Stimulated activated CD8-positive, alpha-beta memory T cell treated with anti-CD3 and anti-CD28 coated beads, Interleukin-15, amount 100 ng/mL, for 48 hours (primary cell): ENCODE results near the gene PSD.

ENCODE experiments used
- DNase-seq, 2 donors: peaks; one replicate each; pipeline ENCODE4 v3.0.0-alpha.2; 2020; ENCODE audit warnings: low read depth in 2 of 2

PSD gene

GRCh38 chr10:102389894-102390293 lies 28.7 kb downstream of the PSD start:
- no peak for DNase-seq

DNA sequence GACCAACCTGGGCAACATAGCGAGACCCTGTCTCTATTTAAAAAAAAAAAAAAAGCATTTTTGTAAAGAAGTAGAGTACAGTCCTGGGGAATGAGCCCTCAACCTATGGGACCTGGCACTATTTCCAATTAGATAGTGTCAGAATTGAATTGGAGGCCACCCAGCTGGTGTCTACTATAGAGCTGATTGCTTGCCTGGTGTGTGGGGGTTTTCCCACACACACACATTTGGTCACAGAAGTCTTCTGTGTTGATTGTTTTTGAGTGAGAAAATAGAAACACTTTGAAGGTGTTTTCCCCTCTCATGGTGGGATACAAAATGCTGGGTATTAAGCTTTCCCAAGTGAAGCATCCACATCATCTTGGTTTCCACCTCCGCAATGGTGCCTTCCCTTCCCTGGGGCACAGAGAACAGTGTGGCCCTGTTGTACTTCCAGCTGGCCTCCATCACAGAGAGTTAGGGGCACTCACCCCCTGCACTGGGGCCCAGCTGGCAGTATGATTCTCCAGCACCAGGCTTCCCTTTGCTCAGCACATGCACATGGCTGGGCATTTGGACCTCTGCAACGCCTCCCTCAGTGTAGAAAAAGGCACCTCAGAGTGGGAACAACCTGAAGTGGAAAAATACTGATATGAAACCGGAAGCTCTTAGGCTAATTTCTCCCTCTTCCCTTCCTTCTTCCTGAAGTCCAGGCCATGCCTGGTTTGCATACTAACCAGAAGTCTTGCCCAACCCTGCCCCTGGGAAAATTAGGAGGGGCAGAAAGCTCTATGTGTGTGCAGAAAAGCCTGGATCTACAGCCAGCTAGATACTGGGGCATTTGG lies 33.8 kb downstream of the PSD start:
- no peak for DNase-seq

DNA sequence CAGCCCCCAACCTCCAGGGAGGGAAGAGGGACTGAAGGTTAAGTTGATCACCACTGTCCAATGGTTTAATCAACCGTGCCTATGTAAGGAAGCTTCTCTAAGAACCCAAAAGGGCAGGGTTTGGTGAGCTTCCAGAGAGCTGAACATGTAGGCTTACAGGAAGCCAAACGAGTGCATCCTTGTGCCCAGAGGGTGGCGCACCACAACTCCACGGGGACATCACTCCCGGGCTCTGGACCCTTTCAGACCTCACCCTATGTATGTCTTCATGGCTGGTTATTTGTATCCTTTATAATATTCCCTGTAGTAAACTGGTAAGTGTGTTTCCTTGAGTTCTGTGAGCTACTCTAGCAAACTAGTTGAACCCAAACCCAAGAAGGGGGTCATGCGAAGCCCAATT lies 34.5 kb downstream of the PSD start:
- DNase-seq, result no peak

GRCh38 chr10:102382871-102383270 lies 35.7 kb downstream of the PSD start:
- no peak for DNase-seq

DNA sequence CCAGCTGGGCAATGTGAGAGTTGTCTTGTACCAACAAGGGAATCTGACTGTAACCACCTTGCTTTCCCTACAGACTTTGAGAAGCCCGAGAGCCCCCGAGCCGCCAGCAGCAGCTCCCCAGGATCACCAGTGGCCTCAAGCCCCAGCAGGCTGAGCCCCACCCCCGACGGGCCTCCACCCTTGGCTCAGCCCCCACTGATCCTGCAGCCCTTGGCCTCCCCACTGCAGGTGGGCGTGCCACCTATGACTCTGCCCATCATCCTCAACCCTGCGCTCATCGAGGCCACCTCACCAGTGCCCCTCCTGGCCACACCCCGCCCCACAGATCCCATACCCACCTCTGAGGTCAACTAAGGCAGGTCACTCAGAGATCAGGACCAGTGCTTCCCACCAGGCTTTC lies 36.6 kb downstream of the PSD start:
- no peak for DNase-seq

DNA sequence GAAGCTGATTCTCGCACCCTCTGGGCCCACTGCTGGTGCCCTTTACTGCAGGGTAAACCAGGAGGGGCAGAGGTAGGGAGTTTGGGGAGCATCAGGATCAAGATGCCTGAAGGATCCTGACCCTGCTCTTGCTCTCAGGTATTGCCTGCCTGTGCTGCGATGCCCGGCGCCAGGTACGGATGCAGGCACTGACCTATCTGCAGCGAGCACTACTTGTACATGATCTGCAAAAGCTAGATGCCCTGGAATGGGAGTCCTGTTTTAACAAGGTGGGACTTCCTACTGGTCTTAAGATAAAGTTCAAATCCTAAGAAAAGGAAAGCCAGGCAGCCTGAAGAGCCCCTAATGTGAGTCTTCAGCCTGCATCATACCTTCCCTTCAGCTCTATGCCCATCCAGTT lies 39.2 kb downstream of the PSD start:
- no peak for DNase-seq

GRCh38 chr10:102376901-102377300 lies 41.7 kb downstream of the PSD start:
- DNase-seq, result no peak

DNA sequence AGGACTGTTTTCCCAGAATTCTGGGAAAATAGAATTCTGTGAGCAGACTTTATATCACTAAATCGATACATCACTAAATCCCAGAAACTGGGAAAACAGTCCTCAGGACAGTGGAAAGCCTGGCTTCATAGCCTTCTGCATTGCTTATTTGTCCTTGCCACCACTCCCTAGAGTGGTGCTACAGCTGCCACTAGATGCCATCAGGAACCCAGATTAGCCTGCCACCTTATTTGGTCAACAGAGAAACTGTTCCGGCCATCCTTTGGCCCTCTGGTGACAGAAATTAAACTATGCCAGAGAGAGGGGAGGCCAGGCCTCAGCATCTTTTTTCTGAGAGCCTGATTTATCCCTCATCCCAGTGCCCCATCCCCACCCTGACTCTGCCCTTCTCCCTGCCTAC lies 42.7 kb downstream of the PSD start:
- DNase-seq, result no peak

- no peak for DNase-seq
These were observed 43.3 kb downstream of the PSD start for GRCh38 chr10:102375250-102375649.

DNA sequence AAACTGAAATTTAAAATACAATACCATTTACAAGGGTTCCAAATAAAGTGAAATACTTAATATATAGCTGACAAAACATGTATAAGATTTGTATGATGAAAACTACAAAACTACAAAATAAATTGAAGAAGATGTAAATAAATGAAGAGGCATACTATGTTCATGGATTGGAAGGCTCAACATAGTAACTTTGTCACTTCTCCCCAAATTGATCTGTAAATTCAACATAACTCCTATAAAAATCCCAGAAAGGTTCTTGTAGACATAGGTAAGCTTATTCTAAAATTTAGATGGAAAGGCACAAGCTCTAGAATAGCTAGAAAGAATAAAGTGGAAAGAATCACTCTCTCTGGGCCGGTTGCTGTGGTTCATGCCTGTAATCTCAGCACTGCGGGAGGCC lies 47.3 kb downstream of the PSD start:
- no peak for DNase-seq

DNA sequence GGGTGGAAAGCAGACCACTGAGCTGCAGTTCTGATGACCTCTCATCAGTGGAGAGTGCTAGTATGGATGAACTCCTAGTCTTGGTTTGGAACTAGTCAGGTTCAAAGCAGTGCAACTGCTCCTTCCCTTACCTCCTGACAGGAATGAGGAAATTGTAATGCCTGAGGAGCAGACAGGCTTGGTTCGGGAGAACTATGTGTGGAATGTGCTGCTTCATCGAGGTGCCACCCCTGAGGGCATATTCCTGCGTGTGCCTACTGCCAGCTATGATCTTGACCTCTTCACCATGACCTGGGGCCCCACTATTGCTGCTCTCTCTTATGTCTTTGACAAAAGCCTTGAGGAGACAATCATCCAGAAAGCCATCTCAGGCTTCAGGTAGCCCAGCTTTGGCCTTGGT lies 50.5 kb downstream of the PSD start:
- no peak for DNase-seq

DNA sequence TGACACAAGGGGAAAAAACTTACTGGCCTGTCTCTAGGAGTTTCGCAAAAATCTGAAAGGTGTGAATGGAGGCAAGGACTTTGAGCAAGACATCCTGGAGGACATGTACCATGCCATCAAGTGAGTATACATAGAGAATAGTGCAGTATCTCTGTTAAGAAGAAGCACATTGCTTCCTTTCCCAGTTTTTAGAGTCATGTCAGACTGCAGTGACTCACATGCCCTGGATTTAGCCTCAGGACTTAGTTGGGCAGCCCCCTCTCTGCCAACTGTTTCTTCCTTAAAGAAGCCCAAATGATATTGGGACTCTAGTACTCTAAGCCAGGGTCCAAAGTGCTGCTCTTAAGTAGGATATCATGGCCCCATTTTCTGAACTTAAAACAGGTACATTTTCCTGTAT lies 51.1 kb downstream of the PSD start:
- DNase-seq, result no peak

GRCh38 chr10:102358712-102359382 lies 59.7 kb downstream of the PSD start:
- DNase-seq, result no peak

DNA sequence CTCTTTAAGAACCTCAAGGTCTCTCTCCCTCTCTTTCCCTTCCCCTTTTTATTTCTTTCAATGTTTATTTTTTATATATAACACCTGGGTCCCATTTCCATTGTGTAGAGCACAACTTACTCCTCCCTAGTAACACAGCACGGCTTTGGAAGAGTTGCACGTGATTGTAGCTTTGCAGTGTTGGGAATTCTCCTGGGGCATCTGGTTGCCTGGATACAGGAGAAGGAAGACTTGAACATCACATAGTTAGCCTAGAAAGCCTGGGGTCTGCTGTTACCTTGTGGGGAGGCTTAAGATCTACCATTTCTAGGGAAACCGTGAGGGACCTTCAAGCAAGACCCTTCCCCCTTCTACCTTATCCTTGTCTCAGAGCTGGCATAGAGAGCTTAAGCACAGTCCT lies 64.1 kb downstream of the PSD start:
- no peak for DNase-seq
